Stimulated activated naive B cell treated with anti-CD40 and anti-IgM and Interleukin-4, amounts not matched to agents 10 μg/mL and 1 μg/mL and 100 μg/mL, for 72 hours (primary cell): ENCODE results near the gene SIGLEC8.

Experiments used
- ATAC-seq, 2 donors: fragments of 150-1000 bp; cut with Tn5 transposase; replicated peaks; 2 replicates each; pipeline ENCODE4 v1.10.0; 2021; ENCODE audit warnings: moderate library complexity in 1 of 2
- DNase-seq: peaks from one replicate; pipeline ENCODE4 v3.0.0; 2021
- H3K27ac Mint-ChIP-seq: one replicate; pipeline ENCODE4 v1.8.0; 2022; ENCODE audit warnings: mild to moderate bottlenecking, mixed read lengths
- H3K27me3 Mint-ChIP-seq, 2 donors: one replicate each; pipeline ENCODE4 v1.8.0; 2022; ENCODE audit warnings: mixed read lengths in 2 of 2
- H3K36me3 Mint-ChIP-seq, 2 donors: one replicate each; pipeline ENCODE4 v1.8.0; 2022; ENCODE audit warnings: mixed read lengths in 2 of 2, mild to moderate bottlenecking in 1 of 2
- H3K4me1 Mint-ChIP-seq, 2 donors: one replicate each; pipeline ENCODE4 v1.8.0; 2022; ENCODE audit warnings: mixed read lengths in 2 of 2, mild to moderate bottlenecking in 1 of 2
- H3K4me3 Mint-ChIP-seq, 2 donors: one replicate each; pipeline ENCODE4 v1.8.0; 2022; ENCODE audit warnings: mild to moderate bottlenecking in 2 of 2, mixed read lengths in 2 of 2, moderate library complexity in 1 of 2
- H3K9me3 Mint-ChIP-seq, 2 donors: one replicate each; pipeline ENCODE4 v1.8.0; 2022; ENCODE audit warnings: mixed read lengths in 2 of 2, mild to moderate bottlenecking in 1 of 2

Gene SIGLEC8

GRCh38 chr19:51485960-51486660 is 27.9 kb upstream of the SIGLEC8 start:
- no peak for ATAC-seq
- no peak for DNase-seq
- Mint-ChIP-seq H3K4me1 (peaks cover 3 to 12% of the 10 kb centered on the region in 2 donors), H3K27me3 (peaks cover 29 to 41% of the 10 kb centered on the region in 2 donors), H3K9me3 (peaks cover 0 to 4% of the 10 kb centered on the region in 2 donors), H3K36me3 (no peaks in the 10 kb centered on the region), H3K27ac (no peak overlapping the region), H3K4me3 (no peak overlapping the region)

DNA sequence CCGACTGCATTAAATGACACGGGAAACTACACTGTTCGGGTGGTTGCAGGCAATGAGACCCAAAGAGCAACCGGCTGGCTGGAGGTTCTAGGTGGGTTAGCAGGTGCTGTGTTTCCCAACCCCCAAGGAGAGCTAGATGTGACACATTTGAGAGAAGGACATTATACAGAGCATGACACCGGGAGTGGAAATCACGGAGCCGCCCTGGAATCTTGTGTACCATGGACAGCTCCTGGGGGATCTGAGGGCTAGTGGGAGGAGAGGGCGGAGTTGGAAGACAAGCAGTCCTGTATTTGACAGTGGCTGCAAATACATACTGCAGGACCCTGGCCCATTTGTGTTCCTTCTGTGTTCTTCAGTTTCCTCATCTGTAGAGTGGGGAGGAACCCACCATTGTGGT is 22.3 kb upstream of the SIGLEC8 start:
- H3K4me1 Mint-ChIP-seq = peaks cover 8 to 9% of the 10 kb centered on the region in 2 donors
- H3K27ac Mint-ChIP-seq = no peak overlapping the region
- ATAC-seq (no peak), DNase-seq (no peak)
- no peak overlapping the region for H3K4me3 Mint-ChIP-seq
- no peaks in the 10 kb centered on the region for H3K9me3 Mint-ChIP-seq
- H3K27me3 Mint-ChIP-seq = peaks cover 54 to 59% of the 10 kb centered on the region in 2 donors
- peaks cover 0 to 3% of the 10 kb centered on the region in 2 donors for H3K36me3 Mint-ChIP-seq

- no peak overlapping the region for H3K4me3 Mint-ChIP-seq
Measured at GRCh38 chr19:51479531-51480331, 21.5 kb upstream of the SIGLEC8 start.

DNA sequence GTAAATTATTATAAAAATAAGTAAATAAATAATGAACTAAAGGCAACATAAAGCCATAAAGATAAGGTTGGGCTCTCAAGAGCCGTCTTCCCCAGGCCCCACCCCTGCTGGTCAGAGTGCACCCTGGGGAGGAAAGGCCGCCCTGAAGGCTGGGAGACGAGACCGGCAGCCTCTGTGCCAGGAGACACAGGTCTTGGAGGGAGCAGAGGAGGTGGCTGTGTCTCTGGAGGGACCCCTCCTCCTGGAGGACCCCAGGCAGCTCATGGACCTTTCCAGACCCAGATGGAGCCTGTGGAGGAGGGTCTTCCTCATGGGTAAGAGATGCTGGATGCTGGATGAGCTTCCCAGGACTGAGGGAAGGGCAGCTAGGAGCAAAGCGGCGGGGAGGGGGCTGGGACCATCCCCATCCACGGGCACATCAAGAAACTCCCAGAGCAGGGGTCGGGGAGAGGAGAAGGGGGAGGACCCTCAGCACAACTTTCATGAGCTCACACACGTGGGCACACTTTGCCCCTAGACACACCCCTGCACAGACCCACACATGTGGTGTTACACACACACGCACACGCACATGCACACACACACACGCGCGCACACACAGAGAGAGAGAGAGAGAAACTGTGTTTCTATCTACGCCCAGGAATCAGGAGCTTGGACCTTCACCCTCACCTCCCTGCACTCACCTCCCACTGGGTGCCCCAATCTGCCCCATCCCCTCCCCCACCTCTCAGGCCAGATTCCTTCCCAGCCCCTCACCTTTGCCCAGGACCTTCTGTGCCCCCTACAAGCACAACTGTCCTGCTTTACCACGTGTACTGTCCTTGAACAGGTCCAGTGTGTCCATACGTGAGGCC is 20.4 kb upstream of the SIGLEC8 start, which contains the start of gene CEACAM18:
Gene CEACAM18, plus strand, starts transcription at position 159 of the 854 bp plus-strand sequence.
- DNase-seq (no peak), ATAC-seq (no peak)
- Mint-ChIP-seq H3K36me3 (peaks cover 0 to 3% of the 10 kb centered on the region in 2 donors), H3K4me3 (no peak within 1 kb of the TSS), H3K27ac (no peak within 1 kb of the TSS), H3K9me3 (peaks cover 0 to 2% of the 10 kb centered on the region in 2 donors), H3K4me1 (peaks cover 11 to 14% of the 10 kb centered on the region in 2 donors), H3K27me3 (peaks cover 36 to 55% of the 10 kb centered on the region in 2 donors)

More at GRCh38 chr19:51479531-51480331, 21.5 kb upstream of the SIGLEC8 start:
- ATAC-seq (peak in 1 of 2 donors; percentile 68), DNase-seq (no peak)
- H3K27me3 Mint-ChIP-seq = peaks cover 47 to 54% of the 10 kb centered on the region in 2 donors
- H3K9me3 Mint-ChIP-seq = peaks cover 0 to 2% of the 10 kb centered on the region in 2 donors
- H3K4me1 Mint-ChIP-seq = peaks cover 9 to 10% of the 10 kb centered on the region in 2 donors
- peaks cover 0 to 3% of the 10 kb centered on the region in 2 donors for H3K36me3 Mint-ChIP-seq
- no peak overlapping the region for H3K27ac Mint-ChIP-seq

DNA sequence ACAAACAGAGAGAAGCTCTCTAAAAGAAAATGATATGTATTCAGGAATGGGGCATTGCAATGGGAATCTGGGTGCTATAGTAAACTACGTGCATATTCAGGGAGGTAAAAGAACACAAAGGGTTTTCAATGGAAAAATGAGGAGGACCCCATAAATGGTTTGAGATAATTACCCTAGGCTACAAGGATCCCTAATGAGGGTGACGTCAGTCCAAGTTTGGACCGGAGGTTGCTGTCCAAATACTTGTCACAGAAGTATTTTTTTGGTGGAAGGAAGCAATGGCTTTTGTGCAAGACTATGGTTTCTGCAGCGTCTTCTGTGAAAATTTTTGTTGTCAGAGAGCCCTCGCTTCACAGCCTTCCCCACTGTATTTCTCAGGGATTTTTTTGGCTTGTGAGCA is 19.1 kb upstream of the SIGLEC8 start:
- ATAC-seq (no peak), DNase-seq (no peak)
- peaks cover 0 to 2% of the 10 kb centered on the region in 2 donors for H3K9me3 Mint-ChIP-seq
- peaks cover 19 to 24% of the 10 kb centered on the region in 2 donors for H3K4me1 Mint-ChIP-seq
- H3K36me3 Mint-ChIP-seq = peaks cover 0 to 3% of the 10 kb centered on the region in 2 donors
- no peak overlapping the region for H3K4me3 Mint-ChIP-seq
- no peak overlapping the region for H3K27ac Mint-ChIP-seq
- peaks cover 35 to 58% of the 10 kb centered on the region in 2 donors for H3K27me3 Mint-ChIP-seq

DNA sequence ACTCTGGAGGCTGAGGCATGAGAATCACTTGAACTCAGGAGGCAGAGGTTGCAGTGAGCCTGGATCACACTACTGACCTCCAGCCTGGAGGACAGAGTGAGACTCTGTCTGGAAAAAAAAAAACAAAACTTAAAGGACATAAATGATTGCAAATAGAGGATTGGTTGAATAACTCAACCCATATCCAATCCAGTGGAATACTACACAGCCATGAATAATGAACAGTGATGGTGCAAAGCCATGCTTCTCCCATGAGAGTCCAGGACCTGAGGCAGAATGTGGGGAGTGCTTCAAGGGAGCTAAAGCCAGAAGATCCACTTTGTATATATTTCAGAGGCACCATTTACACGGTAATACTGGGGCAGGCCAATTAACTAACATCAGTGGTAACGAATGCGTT is 17.9 kb upstream of the SIGLEC8 start:
- peaks cover 31 to 52% of the 10 kb centered on the region in 2 donors for H3K27me3 Mint-ChIP-seq
- peaks cover 0 to 3% of the 10 kb centered on the region in 2 donors for H3K36me3 Mint-ChIP-seq
- H3K4me1 Mint-ChIP-seq = peaks cover 19 to 24% of the 10 kb centered on the region in 2 donors
- no peak overlapping the region for H3K4me3 Mint-ChIP-seq
- ATAC-seq (no peak), DNase-seq (no peak)
- peaks cover 0 to 2% of the 10 kb centered on the region in 2 donors for H3K9me3 Mint-ChIP-seq
- H3K27ac Mint-ChIP-seq = no peak overlapping the region

- H3K36me3 Mint-ChIP-seq = peaks cover 0 to 3% of the 10 kb centered on the region in 2 donors
Measured at GRCh38 chr19:51473009-51473707, 14.9 kb upstream of the SIGLEC8 start.

DNA sequence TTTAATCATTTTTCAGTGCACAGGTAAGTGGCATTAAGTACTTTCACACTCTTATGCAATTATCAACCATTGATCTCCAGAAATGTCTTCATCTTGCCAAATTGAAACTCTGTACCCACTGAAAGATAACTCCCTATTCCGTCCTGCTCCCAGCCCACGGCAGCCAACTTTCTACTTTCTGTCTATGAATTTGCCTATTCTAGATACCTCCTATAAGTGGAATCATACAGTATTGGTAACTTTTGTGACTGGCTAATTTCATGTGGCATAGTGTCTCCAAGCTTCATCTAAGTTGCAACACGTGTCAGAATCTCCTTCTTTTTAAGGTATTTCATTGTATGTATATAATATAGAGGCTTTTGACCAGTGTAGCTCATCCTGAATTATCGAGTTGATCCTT is 14.4 kb upstream of the SIGLEC8 start:
- peaks cover 0 to 2% of the 10 kb centered on the region in 2 donors for H3K9me3 Mint-ChIP-seq
- no peak overlapping the region for H3K27ac Mint-ChIP-seq
- peaks cover 0 to 3% of the 10 kb centered on the region in 2 donors for H3K36me3 Mint-ChIP-seq
- no peak for DNase-seq
- H3K4me1 Mint-ChIP-seq = peaks cover 13 to 15% of the 10 kb centered on the region in 2 donors
- peak; percentile 23 to 28 for ATAC-seq
- H3K4me3 Mint-ChIP-seq = no peak overlapping the region
- peaks cover 6 to 43% of the 10 kb centered on the region in 2 donors for H3K27me3 Mint-ChIP-seq

More at GRCh38 chr19:51473009-51473707, 14.9 kb upstream of the SIGLEC8 start:
- Mint-ChIP-seq H3K27ac (no peak overlapping the region), H3K9me3 (peaks cover 0 to 2% of the 10 kb centered on the region in 2 donors), H3K27me3 (peaks cover 6 to 40% of the 10 kb centered on the region in 2 donors), H3K4me3 (no peak overlapping the region), H3K4me1 (peaks cover 13 to 15% of the 10 kb centered on the region in 2 donors)
- ATAC-seq = peak; percentile 94
- peak; percentile 66 for DNase-seq

DNA sequence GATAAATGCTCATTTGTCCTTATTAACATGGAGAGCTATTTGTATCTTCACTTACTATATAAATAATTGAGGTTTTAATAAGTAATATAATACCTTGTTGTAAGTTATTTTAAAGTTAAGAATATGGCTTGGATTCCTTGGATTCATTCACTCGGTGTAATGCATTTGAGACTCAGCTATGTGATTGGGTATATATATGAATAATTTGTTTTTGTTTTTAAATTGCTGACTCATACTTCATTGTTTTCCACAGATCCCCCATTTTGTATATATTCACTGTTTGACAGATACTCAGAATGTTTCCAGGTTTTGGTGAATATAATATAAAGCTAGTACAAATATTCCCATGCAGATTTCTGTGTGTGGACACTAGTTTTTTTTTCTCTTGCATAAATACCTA is 13.3 kb upstream of the SIGLEC8 start:
- DNase-seq = no peak
- H3K36me3 Mint-ChIP-seq = peaks cover 0 to 3% of the 10 kb centered on the region in 2 donors
- H3K27me3 Mint-ChIP-seq = peaks cover 10 to 44% of the 10 kb centered on the region in 2 donors
- peaks cover 0 to 2% of the 10 kb centered on the region in 2 donors for H3K9me3 Mint-ChIP-seq
- peaks cover 13 to 15% of the 10 kb centered on the region in 2 donors for H3K4me1 Mint-ChIP-seq
- H3K27ac Mint-ChIP-seq = no peak overlapping the region
- H3K4me3 Mint-ChIP-seq = no peak overlapping the region
- ATAC-seq = no peak

DNA sequence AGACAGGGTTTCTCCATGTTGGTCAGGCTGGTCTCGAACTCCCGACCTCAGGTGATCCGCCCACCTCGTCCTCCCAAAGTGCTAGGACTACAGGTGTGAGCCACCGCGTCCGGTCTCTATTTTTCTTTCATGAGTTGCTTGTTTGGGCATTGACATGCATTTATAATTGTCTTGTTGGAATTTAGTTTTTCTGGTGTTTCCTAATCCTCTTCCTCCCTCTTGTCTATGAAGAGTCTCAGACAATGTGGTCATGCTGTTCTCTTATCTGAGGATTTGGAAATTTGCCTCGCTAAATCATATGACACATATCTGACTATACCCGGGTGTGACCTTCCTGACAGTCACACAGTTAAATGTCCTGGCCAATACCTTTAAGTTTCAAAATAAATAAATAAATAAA is 12.7 kb upstream of the SIGLEC8 start:
- H3K27ac Mint-ChIP-seq = no peak overlapping the region
- no peak overlapping the region for H3K4me3 Mint-ChIP-seq

DNA sequence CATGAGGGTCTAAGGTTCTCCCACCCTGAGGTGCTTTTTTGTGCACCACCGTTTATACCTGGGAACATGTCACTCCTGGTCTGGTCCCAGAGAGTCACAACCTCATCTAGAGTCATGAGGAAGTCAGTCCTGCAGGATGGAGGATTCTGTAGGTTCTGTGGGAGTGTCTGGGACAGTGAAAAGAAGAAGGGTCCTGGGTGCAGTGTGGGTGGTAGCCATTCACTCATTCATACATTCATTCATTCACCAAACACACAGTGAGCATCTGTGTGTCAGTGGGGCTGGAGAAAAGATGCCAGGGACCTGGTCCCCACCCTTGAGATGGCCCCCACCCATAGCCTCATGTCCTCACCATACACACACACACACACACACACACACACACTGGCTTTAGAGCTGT is 11.4 kb upstream of the SIGLEC8 start:
- peaks cover 10 to 15% of the 10 kb centered on the region in 2 donors for H3K4me1 Mint-ChIP-seq
- no peak for DNase-seq
- H3K27me3 Mint-ChIP-seq = peaks cover 27 to 49% of the 10 kb centered on the region in 2 donors
- no peak overlapping the region for H3K4me3 Mint-ChIP-seq
- no peaks in the 10 kb centered on the region for H3K9me3 Mint-ChIP-seq
- no peak for ATAC-seq
- H3K36me3 Mint-ChIP-seq = no peaks in the 10 kb centered on the region
- H3K27ac Mint-ChIP-seq = no peak overlapping the region

More for the DNA sequence above, 12.7 kb upstream of the SIGLEC8 start:
- Mint-ChIP-seq H3K27me3 (peaks cover 15 to 47% of the 10 kb centered on the region in 2 donors), H3K4me1 (peaks cover 13 to 15% of the 10 kb centered on the region in 2 donors), H3K9me3 (peaks cover 0 to 2% of the 10 kb centered on the region in 2 donors), H3K36me3 (peaks cover 0 to 3% of the 10 kb centered on the region in 2 donors)
- DNase-seq = no peak
- ATAC-seq = no peak

DNA sequence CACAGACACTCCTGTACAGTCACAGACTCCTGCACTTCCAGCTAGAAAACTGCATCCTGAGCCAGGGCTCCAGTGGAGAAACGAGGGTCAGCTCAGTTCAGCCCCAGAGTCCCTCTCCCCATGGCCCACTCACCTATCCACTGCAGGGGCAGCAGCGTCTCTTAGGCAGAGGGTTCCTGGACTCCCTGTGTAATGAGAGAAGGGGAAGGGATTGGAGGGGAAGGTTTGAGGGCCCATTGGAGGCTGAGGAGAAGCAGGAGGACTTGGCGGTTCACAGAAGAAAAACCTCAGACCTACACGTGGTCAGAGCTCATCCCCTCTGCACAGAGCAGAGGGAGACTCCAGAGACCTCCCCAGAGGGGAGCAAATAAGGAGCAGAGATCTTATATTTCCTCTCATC is 10.9 kb upstream of the SIGLEC8 start:
- no peak for DNase-seq
- no peak for ATAC-seq
- Mint-ChIP-seq H3K36me3 (no peaks in the 10 kb centered on the region), H3K27me3 (peaks cover 31 to 48% of the 10 kb centered on the region in 2 donors), H3K9me3 (no peaks in the 10 kb centered on the region), H3K4me1 (peaks cover 7 to 15% of the 10 kb centered on the region in 2 donors), H3K4me3 (no peak overlapping the region), H3K27ac (no peak overlapping the region)

DNA sequence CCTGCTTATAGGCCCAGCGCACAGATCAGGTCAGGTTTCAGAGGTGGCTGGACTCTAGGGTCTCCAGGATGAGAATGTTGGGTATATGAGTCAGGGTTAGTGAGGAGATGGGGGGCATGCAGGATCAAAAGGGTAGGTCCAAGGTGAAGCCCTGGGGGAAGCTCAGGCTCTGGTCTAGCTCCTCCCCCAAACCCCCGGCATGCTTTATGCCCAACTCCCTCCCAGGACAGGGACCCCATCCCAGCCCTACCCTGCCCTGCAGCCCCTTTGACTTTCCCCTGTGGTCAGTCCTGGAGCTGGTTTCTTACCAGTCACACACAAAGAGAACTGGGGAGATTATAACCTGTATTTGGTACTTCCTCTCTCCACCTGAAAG is 10.3 kb upstream of the SIGLEC8 start:
- no peaks in the 10 kb centered on the region for H3K36me3 Mint-ChIP-seq
- H3K27me3 Mint-ChIP-seq = peaks cover 33 to 47% of the 10 kb centered on the region in 2 donors
- peaks cover 7 to 12% of the 10 kb centered on the region in 2 donors for H3K4me1 Mint-ChIP-seq

More for the DNA sequence above, 10.3 kb upstream of the SIGLEC8 start:
- Mint-ChIP-seq H3K27ac (no peak overlapping the region), H3K9me3 (no peaks in the 10 kb centered on the region), H3K4me3 (no peak overlapping the region)
- no peak for DNase-seq
- ATAC-seq = no peak
